Measurements from ENCODE around the gene BTD. TPM values are rescaled to one million over a fixed set of nuclear protein-coding genes. Genes with fewer than 3 reads are reported as not detected.

BTD gene
- total RNA-seq, 1 experiment from 2014 or later, result 15.6 TPM

DNA sequence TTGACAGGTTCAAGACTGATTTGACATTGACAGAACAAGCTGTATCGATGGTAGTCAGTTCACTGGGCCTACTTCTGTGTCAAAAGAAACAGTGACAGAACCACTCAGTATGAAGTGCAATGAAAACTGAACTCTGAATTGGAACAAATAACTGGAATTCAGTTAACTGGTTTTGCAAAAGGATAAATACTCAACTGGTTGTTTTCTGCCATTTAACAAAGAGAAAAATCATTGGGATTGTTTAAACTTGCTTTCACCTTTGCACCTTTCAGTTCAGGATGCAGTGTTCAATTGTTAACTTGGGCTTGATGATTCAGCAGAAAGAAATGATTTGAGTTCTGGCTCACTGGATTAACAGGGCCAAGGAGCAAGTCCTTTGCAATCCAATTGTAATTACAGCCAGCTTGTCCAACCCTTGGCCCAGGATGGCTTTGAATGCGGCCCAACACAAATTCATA, 4.9 kb downstream of the BTD start:
- intact Hi-C loops (cut with micrococcal nuclease; ENCODE audit: unreplicated experiment), result loop anchor here (10.0 kb wide), 2 partner anchors 188 to 638 kb away; partner anchors contain the start of gene ANKRD28
- ChIA-PET CTCF (no interaction called here), POLR2A (ENCODE audit: unreplicated experiment) (no interaction called here)
- no peak for DNase-seq
- no TSS peak for BruUV-seq (replicated peaks)
- Histone ChIP-seq H3K4me3 (no peak overlapping the region), H3K36me3 (ENCODE audit: low read depth) (0 out of 2 replicates have a peak, but pooled peaks cover 4% of the 10 kb centered on the region), H3K27ac (no peak overlapping the region), H3K9me3 (ENCODE audit: insufficient read depth, low read depth) (no peaks in the 10 kb centered on the region), H3K79me2 (ENCODE audit: low read depth) (peaks cover 11% of the 10 kb centered on the region), H3K4me1 (replicated peaks; ENCODE audit: insufficient read depth) (peaks cover 9% of the 10 kb centered on the region), H3K27me3 (ENCODE audit: insufficient read depth, low read depth) (no peaks in the 10 kb centered on the region), H3K9me2 (ENCODE audit: insufficient read depth) (no peaks in the 10 kb centered on the region), H3F3A (ENCODE audit: insufficient read depth, low read depth) (peaks cover 6% of the 10 kb centered on the region; the same call in 1 of the 2 replicates), H2AFZ (no peak overlapping the region), H4K20me1 (ENCODE audit: insufficient read depth) (no peaks in the 10 kb centered on the region), H3K4me2 (no peak overlapping the region)
- TF ChIP-seq, protein P1, sequence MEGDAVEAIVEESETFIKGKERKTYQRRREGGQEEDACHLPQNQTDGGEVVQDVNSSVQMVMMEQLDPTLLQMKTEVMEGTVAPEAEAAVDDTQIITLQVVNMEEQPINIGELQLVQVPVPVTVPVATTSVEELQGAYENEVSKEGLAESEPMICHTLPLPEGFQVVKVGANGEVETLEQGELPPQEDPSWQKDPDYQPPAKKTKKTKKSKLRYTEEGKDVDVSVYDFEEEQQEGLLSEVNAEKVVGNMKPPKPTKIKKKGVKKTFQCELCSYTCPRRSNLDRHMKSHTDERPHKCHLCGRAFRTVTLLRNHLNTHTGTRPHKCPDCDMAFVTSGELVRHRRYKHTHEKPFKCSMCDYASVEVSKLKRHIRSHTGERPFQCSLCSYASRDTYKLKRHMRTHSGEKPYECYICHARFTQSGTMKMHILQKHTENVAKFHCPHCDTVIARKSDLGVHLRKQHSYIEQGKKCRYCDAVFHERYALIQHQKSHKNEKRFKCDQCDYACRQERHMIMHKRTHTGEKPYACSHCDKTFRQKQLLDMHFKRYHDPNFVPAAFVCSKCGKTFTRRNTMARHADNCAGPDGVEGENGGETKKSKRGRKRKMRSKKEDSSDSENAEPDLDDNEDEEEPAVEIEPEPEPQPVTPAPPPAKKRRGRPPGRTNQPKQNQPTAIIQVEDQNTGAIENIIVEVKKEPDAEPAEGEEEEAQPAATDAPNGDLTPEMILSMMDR (conservative IDR thresholded peaks at IDR 0.05), result no peak
- TF ChIP-seq EZH2 (IDR thresholded peaks at IDR 0.05; ENCODE audit: low read depth), result no peak

DNA sequence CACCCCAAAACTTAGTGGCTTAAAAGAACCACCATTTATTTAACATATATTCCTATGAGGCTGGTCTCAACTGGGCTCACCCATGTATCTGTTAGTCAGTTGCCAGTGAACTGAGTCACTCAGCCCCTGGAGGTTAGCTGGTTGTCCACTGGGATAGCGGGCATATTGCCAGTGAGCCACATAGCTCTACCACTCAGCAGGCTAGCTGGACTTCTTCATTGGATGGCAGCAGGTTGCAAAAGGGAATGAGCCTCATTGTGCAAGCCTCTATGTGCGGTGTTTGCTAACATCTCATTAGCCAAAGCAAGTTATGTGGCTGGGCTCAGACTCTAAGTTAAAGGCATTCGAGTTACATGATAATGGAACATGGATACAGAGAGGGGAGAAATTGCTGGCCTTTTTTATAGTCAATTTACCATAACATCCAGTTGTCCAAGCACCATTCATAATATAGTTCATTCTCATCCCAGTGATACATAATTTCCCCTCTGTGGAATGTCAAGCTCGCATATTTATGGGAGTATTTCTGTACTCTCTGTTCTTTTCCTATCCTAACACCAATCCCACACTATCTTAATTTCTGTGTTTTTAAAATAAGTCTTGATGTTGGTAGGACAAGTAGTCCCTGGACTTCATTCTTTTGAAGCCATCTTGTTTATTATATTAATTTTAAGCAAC, 8.7 kb downstream of the BTD start:
- Histone ChIP-seq H3K9me3 (ENCODE audit: insufficient read depth, low read depth) (no peaks in the 10 kb centered on the region), H3K27ac (no peak overlapping the region), H3K9me2 (ENCODE audit: insufficient read depth) (no peaks in the 10 kb centered on the region), H4K20me1 (ENCODE audit: insufficient read depth) (no peaks in the 10 kb centered on the region), H3K79me2 (ENCODE audit: low read depth) (no peaks in the 10 kb centered on the region), H3K36me3 (ENCODE audit: low read depth) (0 out of 2 replicates have a peak, but pooled peaks cover 4% of the 10 kb centered on the region), H3K4me1 (replicated peaks; ENCODE audit: insufficient read depth) (no peaks in the 10 kb centered on the region; the same call in none of the 2 replicates), H3K27me3 (ENCODE audit: insufficient read depth, low read depth) (no peaks in the 10 kb centered on the region), H3K4me3 (no peak overlapping the region), H3K4me2 (no peak overlapping the region), H2AFZ (no peak overlapping the region), H3F3A (ENCODE audit: insufficient read depth, low read depth) (no peaks in the 10 kb centered on the region)
- no peak for DNase-seq
- ChIA-PET CTCF (no interaction called here), POLR2A (ENCODE audit: unreplicated experiment) (interaction anchor here (0.7 kb wide), 1 partner anchor 512 kb away, joined by 5 read pairs; no protein-coding TSS in a partner anchor)
- intact Hi-C loops (cut with micrococcal nuclease; ENCODE audit: unreplicated experiment), result no loop called here
- TF ChIP-seq EZH2 (IDR thresholded peaks at IDR 0.05; ENCODE audit: low read depth), result no peak
- TF ChIP-seq, protein P1 (conservative IDR thresholded peaks at IDR 0.05), result no peak
- BruUV-seq (replicated peaks), result no TSS peak

DNA sequence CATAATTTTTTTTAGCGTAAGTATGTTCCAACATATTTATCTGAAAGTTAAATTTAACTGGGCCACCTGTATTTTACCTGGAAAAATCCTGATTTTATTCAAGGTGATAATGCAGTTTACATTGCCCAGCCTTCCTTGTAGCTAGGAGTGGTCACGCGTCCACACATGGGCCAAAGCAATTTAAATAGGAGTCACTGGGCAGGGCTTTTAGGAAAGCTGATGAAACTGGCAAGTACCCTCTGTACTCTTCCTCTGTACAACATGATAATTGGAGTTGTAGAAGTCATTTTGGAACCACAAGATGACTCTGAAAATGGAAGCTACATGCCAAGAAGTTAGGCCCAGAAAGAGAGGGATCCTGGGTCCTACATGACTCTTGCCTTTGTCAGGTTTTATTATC, 9.5 kb downstream of the BTD start:
- H3K4me2 ChIP-seq, result no peak overlapping the region
- H3K4me1 ChIP-seq (replicated peaks; ENCODE audit: insufficient read depth), result no peaks in the 10 kb centered on the region; the same call in none of the 2 replicates
- H3K4me3 ChIP-seq, result no peak overlapping the region
- H3K9me3 ChIP-seq (ENCODE audit: insufficient read depth, low read depth), result no peaks in the 10 kb centered on the region
- H3K27me3 ChIP-seq (ENCODE audit: insufficient read depth, low read depth), result no peaks in the 10 kb centered on the region
- H3F3A ChIP-seq (ENCODE audit: insufficient read depth, low read depth), result no peaks in the 10 kb centered on the region
- 0 out of 2 replicates have a peak, but pooled peaks cover 4% of the 10 kb centered on the region for H3K36me3 ChIP-seq (ENCODE audit: low read depth)
- DNase-seq, result no peak
- H3K27ac ChIP-seq, result no peak overlapping the region
- no peaks in the 10 kb centered on the region for H3K9me2 ChIP-seq (ENCODE audit: insufficient read depth)
- H3K79me2 ChIP-seq (ENCODE audit: low read depth), result no peaks in the 10 kb centered on the region
- no peak for TF ChIP-seq EZH2 (IDR thresholded peaks at IDR 0.05; ENCODE audit: low read depth)
- TF ChIP-seq, protein P1 (conservative IDR thresholded peaks at IDR 0.05), result no peak
- no peak overlapping the region for H2AFZ ChIP-seq
- BruUV-seq (replicated peaks), result no TSS peak
- intact Hi-C loops (cut with micrococcal nuclease; ENCODE audit: unreplicated experiment), result no loop called here
- ChIA-PET POLR2A (ENCODE audit: unreplicated experiment) (interaction anchor here (0.6 to 0.7 kb wide), 2 partner anchors 154 to 513 kb away, joined by 5 to 7 read pairs; no protein-coding TSS in a partner anchor), CTCF (no interaction called here)
- no peaks in the 10 kb centered on the region for H4K20me1 ChIP-seq (ENCODE audit: insufficient read depth)
